HG03558 (cell line): ENCODE results near the gene NR2C2.
A peak's percentile ranks its signal among the peaks of the same experiment; 100 is the strongest.
"Not testable (repeated sequence)": the region's sequence is repeated elsewhere in the genome, so short reads cannot be mapped to it uniquely, and the experiment has no call there.

Experiments
- ATAC-seq: cut with Tn5 transposase; IDR thresholded peaks from one replicate; pipeline ENCODE4 v1.9.1; 2021; ENCODE audit warnings: moderate number of reproducible peaks; ENCODE audit not compliant: unreplicated experiment; ENCODE audit errors: extremely low read depth

Gene NR2C2

DNA sequence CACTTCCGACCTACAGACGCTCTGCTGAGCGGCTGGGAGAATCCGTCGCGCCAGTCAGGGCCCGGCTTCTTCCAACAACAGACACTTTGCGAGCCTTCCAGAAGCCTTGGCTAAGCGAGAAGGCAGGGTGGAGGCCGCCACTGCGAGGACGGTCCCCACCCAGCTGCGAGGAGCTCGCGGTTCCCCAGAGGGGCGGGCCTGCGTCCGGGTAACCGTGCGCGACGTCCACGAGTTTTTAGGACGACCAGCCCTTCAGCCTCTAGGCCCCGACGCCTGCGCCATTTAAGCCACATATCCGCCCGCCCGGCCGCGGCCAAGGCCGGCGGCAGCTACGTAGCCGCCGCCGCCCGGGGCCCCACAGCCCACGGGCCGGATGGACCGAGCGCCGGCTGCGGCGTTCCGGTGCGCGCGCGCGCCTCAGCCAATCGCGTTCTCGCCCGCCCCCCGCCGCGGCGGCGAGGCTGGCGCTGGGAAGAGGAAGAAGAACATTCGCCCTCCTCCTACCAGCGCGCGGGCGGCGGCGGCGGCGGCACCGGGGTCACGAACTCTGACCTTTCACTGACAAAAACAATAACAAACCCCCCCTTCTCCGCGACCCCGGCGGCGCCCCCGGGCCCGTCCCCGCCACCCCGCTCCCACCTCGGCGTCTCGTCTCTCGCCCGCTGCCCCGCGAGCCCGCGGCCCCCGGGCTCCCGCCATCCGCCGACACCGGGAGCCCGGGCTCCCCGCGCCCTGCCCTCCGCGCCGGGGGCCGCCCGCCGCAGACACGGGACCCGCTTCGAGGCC lies at the start of gene NR2C2:
TSS of gene NR2C2 (plus strand) at position 484 of the 786 bp plus-strand sequence. CDS start 56,332 bp downstream, outside the sequence.
- peak; percentile 29 for ATAC-seq

DNA sequence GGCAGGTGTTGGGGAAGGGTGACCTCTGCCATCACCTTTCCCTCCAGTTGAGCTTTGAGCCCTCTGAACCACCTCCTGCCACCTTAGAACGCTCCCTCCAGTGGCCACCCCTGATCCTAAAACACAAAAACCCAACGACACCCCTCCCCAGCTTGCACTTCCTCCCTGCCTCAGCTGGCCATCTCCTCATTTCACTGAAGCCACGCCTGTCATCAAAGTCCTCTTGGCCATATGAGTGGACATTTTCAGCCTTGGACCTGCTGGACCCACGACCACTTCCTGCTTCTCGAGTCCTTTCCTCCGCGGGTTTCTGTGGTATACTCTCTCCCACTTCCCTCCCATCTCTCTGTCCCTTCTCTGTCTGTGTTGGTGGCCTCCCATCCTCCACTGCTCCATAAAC lies 48.5 kb upstream of the NR2C2 start:
- ATAC-seq: no peak

DNA sequence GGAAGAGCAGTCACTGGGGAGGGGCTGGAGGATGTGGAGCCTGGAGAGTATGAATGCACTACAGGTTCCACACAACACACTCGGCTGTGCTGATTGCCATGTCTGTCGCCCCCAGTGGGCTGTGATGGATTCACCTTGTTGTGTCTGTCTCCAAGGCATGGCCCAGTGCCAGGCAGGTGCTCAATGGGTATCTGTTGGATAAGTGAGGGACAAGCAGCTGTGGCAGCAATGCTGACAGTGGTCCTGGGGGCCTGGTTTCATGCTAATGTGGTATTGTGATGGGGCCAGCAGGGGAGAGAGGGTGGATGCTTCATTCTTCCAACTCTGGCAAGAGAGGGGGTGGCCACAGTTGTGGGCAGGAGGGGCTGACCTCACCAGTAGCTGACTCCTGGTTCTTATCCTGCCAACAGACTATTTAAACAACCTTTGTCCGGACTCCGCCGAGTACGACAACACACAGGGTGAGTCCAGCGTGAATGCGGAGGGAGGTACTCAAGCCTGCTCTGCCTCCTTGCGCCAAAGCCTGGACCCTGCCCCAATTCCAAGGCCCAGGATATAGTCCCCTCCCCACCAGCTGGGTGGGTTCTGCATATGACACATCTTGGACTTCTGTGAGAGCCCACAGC lies 47.3 kb upstream of the NR2C2 start:
- ATAC-seq: no peak

DNA sequence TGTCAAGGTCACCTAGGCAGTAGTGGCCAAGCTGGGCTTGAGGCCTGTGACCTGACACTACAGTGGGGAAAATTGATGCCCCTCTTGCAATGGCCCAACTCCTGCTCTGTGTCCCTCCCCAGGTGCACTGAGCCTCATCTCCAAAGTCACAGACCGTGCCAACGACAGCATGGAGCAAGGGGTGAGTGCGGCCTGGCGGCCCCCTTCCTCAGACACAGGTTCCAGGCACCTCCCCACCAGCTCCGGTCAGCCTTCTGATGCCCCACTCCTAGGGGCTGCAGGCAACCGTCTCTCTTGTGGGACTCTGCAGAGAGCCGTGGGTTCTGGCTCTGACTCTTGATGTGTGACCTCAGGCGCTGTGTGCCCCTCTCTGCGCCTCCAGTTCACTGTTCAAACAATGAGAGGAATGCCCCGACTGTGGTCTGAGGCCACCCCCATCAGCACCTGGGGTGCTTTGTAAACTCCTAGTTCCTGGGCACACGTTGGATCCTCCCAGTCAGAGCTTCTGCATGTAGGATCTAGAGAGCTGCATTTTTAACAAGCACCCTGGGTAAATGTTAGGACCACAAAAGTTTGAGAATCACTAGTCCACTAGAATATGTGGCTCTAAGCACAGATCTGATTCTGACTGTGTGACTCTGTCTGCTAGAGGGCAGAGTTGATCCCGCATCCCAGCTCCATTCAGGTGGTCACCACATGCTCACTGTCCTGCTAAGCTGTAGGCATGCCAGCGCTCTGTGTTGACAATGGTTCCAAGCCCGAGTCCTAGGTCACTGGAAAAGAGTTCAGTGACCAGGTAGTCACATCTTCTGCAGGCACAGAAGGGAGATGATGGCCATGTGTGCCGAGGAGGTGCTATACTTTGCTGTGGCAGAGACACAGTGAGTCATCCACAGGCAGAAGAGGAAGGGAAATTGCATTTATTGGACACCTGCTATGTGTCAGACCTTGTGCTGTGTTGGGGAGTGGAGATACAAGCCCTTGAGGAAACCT lies 46.2 kb upstream of the NR2C2 start:
- ATAC-seq: no peak

DNA sequence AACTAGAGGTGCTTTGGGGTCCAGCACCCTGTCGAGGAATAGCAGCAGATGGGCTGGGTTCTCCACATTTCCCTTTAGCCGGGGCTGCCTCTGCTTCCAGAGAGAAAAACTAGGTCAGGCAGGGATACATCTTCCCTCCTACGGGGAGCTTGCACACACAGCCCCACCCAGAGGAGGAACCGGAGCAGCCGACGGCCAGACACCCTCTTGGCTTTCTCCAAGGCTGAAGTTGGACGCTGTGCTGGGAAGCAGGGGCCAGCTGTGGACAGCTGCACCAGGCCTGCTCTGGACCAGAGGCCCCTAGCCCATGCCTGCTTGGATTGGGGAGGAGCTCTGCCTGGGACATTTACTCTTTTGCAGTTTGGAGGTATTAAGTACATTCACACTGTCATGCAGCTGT lies 44.7 kb upstream of the NR2C2 start:
- no peak for ATAC-seq

DNA sequence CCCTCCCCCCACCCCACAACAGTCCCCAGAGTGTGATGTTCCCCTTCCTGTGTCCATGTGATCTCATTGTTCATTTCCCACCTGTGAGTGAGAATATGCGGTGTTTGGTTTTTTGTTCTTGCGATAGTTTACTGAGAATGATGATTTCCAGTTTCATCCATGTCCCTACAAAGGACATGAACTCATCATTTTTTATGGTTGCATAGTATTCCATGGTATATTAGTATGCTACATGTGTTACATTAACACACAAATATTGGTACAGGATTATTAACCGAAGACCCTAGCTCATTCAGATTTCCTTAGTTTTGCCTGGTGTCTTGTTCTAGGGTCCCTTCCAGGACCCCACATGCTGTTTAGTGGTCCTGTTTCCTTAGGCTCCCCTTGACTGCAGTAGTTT lies 43.9 kb upstream of the NR2C2 start:
- ATAC-seq: not testable (repeated sequence)

DNA sequence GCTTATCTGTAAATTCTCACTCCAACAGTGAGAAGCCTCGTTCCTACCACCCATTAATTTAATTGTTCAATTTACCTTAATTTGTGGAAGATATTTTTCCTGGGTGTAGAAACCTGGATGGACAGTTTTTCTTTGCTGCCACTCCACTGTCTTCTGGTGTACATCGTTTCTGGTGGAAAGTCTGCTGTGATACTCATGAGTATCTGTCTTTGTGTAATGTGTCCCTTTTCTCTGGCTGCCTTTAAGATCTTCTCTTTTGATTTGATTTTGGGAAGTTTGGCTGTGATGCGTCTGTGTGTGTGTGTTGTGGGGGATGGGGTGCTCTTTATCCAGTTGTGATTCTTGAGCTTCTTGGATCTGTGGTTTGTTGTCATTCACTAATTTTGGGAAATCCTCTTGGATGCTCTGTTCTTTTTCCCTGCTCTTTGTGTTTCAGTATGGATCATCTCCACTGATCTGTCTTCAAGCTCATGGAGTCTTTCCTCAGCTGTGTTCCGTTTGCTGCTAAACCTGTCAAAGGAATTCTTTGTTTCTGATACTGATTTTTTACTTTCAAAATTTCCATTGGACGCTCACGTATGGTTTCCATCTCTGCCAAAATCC lies 42.2 kb upstream of the NR2C2 start:
- ATAC-seq: no peak

DNA sequence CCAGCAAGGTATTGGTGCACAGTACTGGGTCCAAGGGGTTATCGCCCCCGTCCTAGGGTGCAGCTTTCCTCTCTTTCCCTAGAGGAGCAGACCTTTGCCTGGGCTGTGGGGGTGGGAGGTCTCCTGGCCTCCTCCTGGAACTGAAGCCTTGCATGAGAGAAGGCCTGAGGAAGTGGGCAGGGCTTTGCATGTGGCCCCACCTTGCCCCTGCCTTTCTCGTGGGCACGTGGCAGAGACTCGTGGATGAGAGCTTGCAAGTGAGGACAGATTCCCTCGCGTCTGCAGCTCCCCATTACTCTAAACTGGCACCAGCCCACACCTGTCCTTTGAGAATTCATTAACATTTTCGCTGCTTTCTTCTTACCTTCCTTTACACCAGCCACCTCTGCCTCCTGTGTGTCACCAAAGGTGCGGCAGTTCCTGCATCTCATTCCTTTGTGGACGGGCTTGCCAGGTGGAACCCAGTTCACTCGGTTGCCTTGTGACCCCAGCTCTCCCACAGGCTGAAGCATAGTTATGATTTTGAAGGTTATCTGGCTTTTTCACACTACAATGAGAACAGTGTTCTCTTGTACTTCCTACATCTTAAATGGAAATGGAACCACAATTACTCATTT lies 40.9 kb upstream of the NR2C2 start:
- no peak for ATAC-seq

DNA sequence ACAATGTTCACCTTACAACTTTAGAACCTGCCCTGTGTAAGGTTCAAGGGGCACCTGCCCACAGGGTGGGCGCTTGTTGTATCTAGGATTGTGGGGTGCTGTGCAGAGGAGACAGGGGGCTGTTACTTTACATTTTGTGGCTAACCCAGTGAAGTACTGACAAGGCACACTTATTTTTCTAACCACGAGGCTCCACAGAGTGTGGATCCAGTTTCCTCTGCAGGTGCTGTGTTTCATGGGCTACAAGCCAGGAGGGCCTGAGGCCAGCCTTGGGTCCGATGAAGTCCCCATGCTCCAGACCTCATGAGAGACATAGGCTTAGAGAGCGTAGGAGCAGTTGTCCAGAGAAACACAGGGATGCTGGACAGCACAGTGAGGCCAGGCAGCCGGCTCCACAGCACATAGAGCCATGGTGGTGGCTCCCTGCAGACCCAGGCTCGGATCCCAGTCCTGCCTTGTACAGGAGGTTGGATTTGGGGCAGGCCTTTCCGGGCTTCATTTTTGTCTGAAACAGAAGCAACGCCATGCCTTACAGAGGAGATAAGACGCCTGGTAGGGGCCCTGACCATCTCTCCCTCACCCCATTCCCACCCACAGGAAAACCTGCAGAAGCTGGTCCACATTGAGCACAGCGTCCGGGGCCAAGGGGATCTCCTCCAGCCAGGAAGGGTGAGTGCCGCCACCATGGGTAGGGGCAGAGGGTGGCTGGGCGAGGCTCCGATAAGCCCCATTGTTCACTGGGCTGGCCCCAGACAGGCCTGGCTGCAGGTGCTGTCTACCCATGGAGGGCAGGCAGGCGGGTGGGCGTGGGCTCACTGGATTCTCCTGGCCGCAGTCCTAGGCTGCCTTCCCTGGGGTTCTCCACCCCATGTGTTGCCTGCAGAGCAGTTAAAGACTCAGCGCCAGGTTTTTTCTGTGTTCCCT lies 40.1 kb upstream of the NR2C2 start:
- ATAC-seq: no peak

DNA sequence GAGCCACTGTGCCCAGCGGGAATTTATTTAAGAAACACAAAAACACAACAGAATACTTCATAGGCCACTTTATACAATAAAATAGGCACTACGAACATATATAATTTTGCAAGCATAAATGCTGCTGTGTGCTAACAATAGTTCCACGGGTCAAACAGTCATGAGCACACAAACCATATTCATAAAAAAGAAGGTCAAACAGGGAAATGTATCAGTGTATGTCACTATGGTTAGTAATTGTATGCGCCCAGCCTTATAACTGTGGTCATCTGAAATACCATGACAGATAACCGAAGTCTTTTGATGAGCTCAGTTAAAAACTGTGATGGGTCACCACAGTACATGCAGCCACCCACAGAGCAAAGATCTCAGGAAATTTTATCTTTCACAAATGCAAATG lies 38.1 kb upstream of the NR2C2 start:
- no peak for ATAC-seq

DNA sequence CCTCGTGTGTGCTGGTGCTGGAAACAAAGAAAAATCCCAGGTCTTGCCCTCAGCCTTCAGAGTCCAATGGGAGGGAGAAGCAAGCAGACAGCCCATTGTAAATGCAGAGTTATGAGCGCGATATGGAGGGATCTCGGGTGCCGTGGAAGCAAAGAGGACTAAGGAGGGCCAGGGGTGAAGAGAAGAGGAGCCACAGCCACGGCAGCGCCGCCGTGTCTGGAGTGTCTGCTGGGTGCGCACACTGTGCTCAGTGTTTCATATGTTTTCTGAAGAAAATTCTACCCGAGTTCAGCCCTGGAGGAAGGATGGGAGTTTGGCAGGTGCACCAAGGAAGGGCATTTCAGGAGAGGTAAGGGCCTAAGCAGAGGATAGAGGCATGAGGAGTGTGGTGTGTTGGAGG lies 35.7 kb upstream of the NR2C2 start:
- no peak for ATAC-seq

DNA sequence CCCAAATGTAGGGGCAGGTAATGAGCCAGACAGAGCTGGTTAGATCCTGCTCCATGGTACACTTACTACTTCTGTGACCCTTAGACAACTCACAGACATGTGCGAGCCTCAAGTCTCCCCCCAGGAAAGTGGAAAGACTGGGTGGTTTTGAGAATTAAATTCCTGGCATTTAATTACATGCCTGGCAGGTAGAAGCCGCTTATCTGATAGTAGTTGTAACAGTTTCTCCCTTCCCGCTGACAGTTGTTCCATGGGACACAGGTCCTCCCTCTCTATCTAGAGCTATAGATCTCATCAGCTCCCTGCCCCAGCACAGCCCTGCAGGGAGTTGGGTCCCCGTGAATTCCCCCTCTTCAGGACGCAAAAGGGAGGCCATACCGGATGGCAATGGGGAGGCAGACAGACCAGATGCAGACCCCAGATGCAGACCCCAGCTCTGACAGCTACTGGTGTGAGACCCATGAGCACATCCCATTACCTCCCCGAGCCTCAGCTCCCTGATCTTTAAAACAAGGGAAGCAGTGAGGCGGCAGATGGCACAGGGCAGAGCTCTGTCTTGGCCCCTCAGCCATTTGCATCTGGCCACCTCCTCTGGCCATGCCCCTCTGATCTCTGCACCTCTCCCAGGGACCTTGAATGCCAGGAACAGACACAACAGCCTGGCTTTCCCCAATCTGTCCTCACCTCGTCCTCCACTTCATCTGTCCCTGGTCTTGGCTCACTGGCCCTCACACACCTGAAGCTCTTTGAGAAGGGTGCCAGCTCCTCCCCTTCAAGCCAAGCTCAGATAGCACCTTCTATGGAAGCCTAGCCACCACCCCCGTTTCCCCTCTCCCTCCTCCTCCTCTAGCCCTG lies 34.1 kb upstream of the NR2C2 start:
- no peak for ATAC-seq

DNA sequence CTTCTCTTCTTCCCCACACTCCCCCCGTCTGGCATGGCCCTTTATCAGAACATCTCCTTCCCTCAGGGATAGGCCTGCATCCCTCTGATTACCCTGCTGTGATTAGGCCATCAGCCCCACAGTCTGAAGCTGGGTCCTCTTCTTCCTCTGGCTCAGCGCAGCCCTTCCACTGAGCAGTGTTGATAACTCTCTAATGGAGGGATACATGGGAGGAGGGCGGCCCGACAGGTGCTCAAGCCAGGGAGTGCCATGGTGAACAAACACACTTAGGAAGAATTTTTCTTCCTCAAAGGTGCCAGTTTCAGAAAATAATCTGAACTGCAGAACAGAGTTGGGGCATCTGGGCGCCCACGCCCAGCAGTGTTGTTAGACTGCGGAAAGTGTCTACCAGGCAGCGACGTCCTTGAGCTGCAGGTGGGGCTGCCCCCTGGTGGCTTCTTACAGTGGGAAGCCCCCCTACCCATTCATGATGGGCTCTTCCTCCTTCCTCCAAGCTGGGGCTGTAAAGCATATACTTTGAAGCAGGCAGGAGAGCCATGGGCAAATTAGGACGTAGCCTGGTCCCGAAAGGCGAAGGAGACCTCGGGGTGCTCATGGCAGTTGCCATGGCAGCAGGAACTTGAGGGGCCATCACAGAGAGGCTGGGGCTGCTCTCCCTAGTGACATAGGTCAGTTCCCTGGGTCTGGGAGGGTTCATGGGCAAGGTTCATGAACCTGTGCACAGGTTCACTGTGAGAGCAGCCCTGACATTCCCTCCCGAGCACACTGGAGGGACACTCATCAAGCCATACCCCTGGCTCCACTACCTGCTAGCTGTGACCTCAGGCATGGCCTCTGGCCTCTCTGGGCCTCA lies 33.2 kb upstream of the NR2C2 start:
- no peak for ATAC-seq

DNA sequence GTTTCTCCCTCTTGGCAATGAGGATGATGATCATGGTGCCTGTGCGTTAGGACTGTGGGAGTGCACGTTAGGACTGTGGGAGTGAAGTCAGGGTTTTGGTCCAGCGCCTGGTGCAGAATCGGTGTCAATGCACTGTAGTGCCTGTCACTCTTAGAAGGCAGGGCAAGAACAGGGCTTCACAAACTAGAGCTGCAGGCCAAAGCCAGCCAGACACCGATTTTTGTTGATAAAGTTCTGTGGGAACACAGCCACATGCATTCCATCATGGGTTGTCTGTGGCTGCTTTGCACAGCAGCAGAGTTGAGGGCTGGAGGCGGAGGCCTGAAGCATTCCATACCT lies 32.6 kb upstream of the NR2C2 start:
- no peak for ATAC-seq

DNA sequence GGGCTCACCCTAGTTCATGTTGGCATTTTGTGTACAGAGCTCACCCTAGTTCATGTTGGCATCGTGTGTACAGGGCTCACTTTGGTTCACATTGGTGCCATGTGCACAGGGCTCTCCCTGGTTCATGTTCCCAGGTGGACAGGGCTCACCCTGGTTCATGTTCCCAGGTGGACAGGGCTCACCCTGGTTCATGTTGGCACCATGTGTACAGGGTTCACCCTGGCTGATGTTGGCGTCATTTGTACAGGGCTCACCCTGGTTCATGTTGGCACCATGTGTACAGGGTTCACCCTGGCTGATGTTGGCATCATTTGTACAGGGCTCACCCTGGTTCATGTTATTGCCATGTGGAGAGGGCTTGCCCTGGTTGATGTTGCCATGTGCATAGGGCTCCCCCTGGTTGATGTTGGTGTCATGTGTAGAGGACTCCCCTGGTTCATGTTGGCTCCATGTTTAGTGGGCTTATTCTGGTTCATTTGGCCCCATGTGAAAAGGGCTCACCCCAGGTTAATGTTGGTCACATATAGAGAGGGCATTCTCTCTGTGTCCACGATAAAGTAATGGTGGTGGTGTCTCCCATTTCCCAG lies 31.7 kb upstream of the NR2C2 start:
- no peak for ATAC-seq

DNA sequence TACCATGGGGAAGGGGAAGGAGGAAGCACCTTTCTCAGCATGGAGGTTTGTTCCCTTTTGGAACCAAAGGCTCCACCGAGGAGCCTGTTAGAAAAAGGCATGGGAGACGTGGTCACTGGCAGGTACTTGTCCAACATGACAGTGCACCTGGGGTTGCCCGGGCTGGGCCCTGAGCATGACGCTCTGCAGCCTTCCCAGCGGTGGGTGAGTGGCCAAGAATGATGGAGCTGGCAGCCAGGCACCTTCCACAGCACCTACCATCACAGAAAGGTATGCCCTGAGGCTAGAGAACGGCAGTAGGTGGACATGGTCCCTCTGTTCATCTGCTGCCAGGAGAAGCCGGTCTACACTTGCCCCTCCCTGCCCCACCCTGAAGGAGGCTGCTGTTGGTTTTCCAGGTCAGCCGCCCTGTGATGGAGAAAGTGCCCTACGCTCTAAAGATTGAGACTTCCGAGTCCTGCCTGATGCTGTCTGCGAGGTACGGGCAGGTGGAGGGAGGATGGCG lies 29.0 kb upstream of the NR2C2 start:
- no peak for ATAC-seq

DNA sequence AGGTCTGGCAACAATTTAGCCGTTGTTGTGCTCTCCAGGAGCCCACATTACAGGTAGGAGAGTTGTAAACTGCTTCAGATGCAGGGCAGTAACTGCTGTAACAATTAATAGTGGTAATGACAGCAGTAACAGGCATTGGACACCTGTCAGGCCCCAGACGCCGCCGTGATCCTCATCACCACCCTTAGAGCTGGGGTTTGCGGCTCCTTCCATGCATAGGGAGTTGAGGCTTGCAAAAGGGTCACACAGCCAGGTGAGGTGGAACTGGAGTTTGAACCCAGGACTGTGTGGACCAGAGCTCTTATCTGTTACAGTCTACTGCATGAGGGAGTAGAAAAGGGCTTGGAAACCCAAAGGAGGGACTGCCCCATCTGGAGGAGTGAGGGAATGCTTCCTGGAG lies 26.8 kb upstream of the NR2C2 start:
- no peak for ATAC-seq
